H1 (cell line): ENCODE measurements around the gene ENOX2. TPM values are rescaled to one million over a fixed set of nuclear protein-coding genes. Genes with fewer than 3 reads are reported as not detected.

Experiments used
- CTCF ChIA-PET: fragments of 300-600 bp; sonication (Branson Sonifier 250); formaldehyde crosslinking; loops from one replicate; lab custom pipeline; 2021; ENCODE audit not compliant: partially characterized antibody; lab: Charles Lee
- POLR2A ChIA-PET: fragments of 300-600 bp; sonication (Branson Sonifier 250); formaldehyde crosslinking; loops from one replicate; lab custom pipeline; 2021; ENCODE audit warnings: inconsistent platforms; ENCODE audit not compliant: partially characterized antibody; lab: Charles Lee
- DNase-seq, 2 experiments: peaks; one replicate each; pipeline versions ENCODE4 v3.0.0 to v3.0.0-alpha.2; 2010 to 2022; ENCODE audit warnings: low spot score in 2 of 2, low read depth in 1 of 2, mixed read lengths in 1 of 2
- FAIRE-seq: peaks from 2 replicates; lab custom pipeline; 2011; peaks lifted over from hg19 to GRCh38; lab: Jason Lieb, UNC
- H2AFZ ChIP-seq: 2 replicates; pipeline ENCODE4 v1.8.1; 2012; ENCODE audit warnings: low read length, inconsistent platforms
- H2AK5ac ChIP-seq: 2 replicates; pipeline ENCODE4 v1.6.1; 2013; ENCODE audit warnings: low read depth, low read length
- H2BK120ac ChIP-seq: replicated peaks from 2 replicates; pipeline ENCODE3; 2013; ENCODE audit warnings: low read depth, low read length, inconsistent platforms
- H2BK12ac ChIP-seq: 2 replicates; pipeline ENCODE4 v1.6.1; 2013; ENCODE audit warnings: low read depth, low read length
- H2BK15ac ChIP-seq: 2 replicates; pipeline ENCODE4 v1.6.1; 2013; ENCODE audit warnings: low read length
- H2BK20ac ChIP-seq: 2 replicates; pipeline ENCODE4 v1.6.1; 2013; ENCODE audit warnings: low read length
- H2BK5ac ChIP-seq: 2 replicates; pipeline ENCODE4 v1.6.1; 2013; ENCODE audit warnings: low read depth, low read length
- H3K14ac ChIP-seq: 2 replicates; pipeline ENCODE4 v1.6.1; 2013; ENCODE audit warnings: inconsistent platforms; ENCODE audit not compliant: insufficient read length
- H3K18ac ChIP-seq: 2 replicates; pipeline ENCODE4 v1.6.1; 2013; ENCODE audit warnings: low read length; ENCODE audit errors: extremely low read depth
- H3K23ac ChIP-seq: 2 replicates; pipeline ENCODE4 v1.6.1; 2013; ENCODE audit warnings: inconsistent platforms; ENCODE audit not compliant: insufficient read length
- H3K23me2 ChIP-seq: 2 replicates; pipeline ENCODE4 v1.6.1; 2013; ENCODE audit warnings: low read depth, low read length
- H3K27ac ChIP-seq: 2 replicates; pipeline ENCODE4 v1.6.1; 2011; ENCODE audit warnings: low read depth, low read length, inconsistent platforms
- H3K27me3 ChIP-seq, 4 experiments: replicated peaks in 1 of 4; 1 replicate in 1 of 4; 2 replicates in 3 of 4; pipeline versions ENCODE4 v1.6.1 to v1.8.1; 2011 to 2013; ENCODE audit warnings: low read length in 3 of 4, mild to moderate bottlenecking in 3 of 4, inconsistent platforms in 2 of 4, mixed read lengths in 2 of 4, moderate library complexity in 1 of 4; ENCODE audit not compliant: control insufficient read depth in 3 of 4, insufficient read depth in 3 of 4; ENCODE audit errors: extremely low read depth in 1 of 4
- H3K36me3 ChIP-seq, 4 experiments: 2 replicates each; pipeline versions ENCODE4 v1.6.1 to v1.8.1; 2011 to 2013; ENCODE audit warnings: mild to moderate bottlenecking in 4 of 4, low read length in 3 of 4, moderate library complexity in 2 of 4, control low read depth in 1 of 4, inconsistent platforms in 1 of 4; ENCODE audit not compliant: insufficient read depth in 4 of 4, control insufficient read depth in 2 of 4
- H3K4ac ChIP-seq: replicated peaks from 2 replicates; pipeline ENCODE3; 2013; ENCODE audit warnings: low read length, low read depth, mixed read lengths, inconsistent platforms; ENCODE audit not compliant: insufficient read length
- H3K4me1 ChIP-seq, 4 experiments: replicated peaks in 1 of 4; 1 replicate in 1 of 4; 2 replicates in 3 of 4; pipeline versions ENCODE4 v1.6.1 to v1.8.1; 2011 to 2013; ENCODE audit warnings: low read length in 3 of 4, inconsistent platforms in 2 of 4, mixed read lengths in 1 of 4; ENCODE audit not compliant: insufficient read depth in 4 of 4, control insufficient read depth in 3 of 4
- H3K4me2 ChIP-seq, 2 experiments: 2 replicates each; pipeline versions ENCODE4 v1.6.1 to v1.8.1; 2011 to 2013; ENCODE audit warnings: low read depth in 2 of 2, low read length in 2 of 2, control low read depth in 1 of 2, inconsistent platforms in 1 of 2, mild to moderate bottlenecking in 1 of 2; ENCODE audit not compliant: insufficient read depth in 1 of 2
- H3K4me3 ChIP-seq, 4 experiments: fragments of 200-600, 300-600 bp in 1 of 4; sonication (generic), shearing (Covaris generic), sonication (Bioruptor Twin) in 1 of 4; 2 replicates each; pipeline versions ENCODE4 v1.5.1 to v1.8.1; 2011 to 2016; ENCODE audit warnings: low read length in 4 of 4, low read depth in 3 of 4, control low read depth in 2 of 4, inconsistent platforms in 2 of 4, mild to moderate bottlenecking in 2 of 4, mixed read lengths in 1 of 4, moderate library complexity in 1 of 4; ENCODE audit not compliant: insufficient read depth in 2 of 4; ENCODE audit errors: extremely low read depth in 1 of 4
- H3K56ac ChIP-seq: replicated peaks from 2 replicates; pipeline ENCODE3; 2013; ENCODE audit warnings: low read depth, mild to moderate bottlenecking, mixed read lengths, low read length, inconsistent platforms; ENCODE audit not compliant: insufficient read length
- H3K79me1 ChIP-seq: 2 replicates; pipeline ENCODE4 v1.6.1; 2013; ENCODE audit warnings: low read depth, low read length, control low read depth
- H3K79me2 ChIP-seq, 2 experiments: 2 replicates each; pipeline versions ENCODE4 v1.6.1 to v1.8.1; 2012 to 2013; ENCODE audit warnings: low read length in 2 of 2, mild to moderate bottlenecking in 2 of 2, inconsistent platforms in 1 of 2; ENCODE audit not compliant: insufficient read depth in 2 of 2, control insufficient read depth in 1 of 2
- H3K9ac ChIP-seq, 4 experiments: replicated peaks in 1 of 4; 1 replicate in 1 of 4; 2 replicates in 3 of 4; pipeline versions ENCODE4 v1.6.1 to v1.8.1; 2011 to 2013; ENCODE audit warnings: low read depth in 3 of 4, low read length in 3 of 4, control low read depth in 2 of 4, mild to moderate bottlenecking in 2 of 4, moderate library complexity in 2 of 4, inconsistent platforms in 1 of 4; ENCODE audit errors: extremely low read depth in 1 of 4
- H3K9me3 ChIP-seq, 2 experiments: 2 replicates each; pipeline versions ENCODE4 v1.6.1 to v1.8.1; 2012 to 2013; ENCODE audit warnings: mild to moderate bottlenecking in 2 of 2, moderate library complexity in 2 of 2, control low read depth in 1 of 2, inconsistent platforms in 1 of 2, low read depth in 1 of 2, low read length in 1 of 2, mixed read lengths in 1 of 2; ENCODE audit not compliant: insufficient read depth in 2 of 2
- H4K20me1 ChIP-seq, 2 experiments: replicated peaks in 1 of 2; 2 replicates each; pipeline versions ENCODE3 to v1.8.1; 2011 to 2013; ENCODE audit warnings: inconsistent platforms in 2 of 2, low read length in 2 of 2, mild to moderate bottlenecking in 1 of 2; ENCODE audit not compliant: insufficient read depth in 2 of 2, control insufficient read depth in 1 of 2
- H4K5ac ChIP-seq: 2 replicates; pipeline ENCODE4 v1.6.1; 2013; ENCODE audit warnings: low read length, low read depth, mixed read lengths, inconsistent platforms; ENCODE audit not compliant: insufficient read length
- H4K8ac ChIP-seq: 2 replicates; pipeline ENCODE4 v1.8.0; 2013; ENCODE audit warnings: mild to moderate bottlenecking, moderate library complexity, low read length, inconsistent platforms; ENCODE audit not compliant: insufficient read depth; ENCODE audit errors: extremely low read depth
- H4K91ac ChIP-seq: replicated peaks from 2 replicates; pipeline ENCODE3; 2013; ENCODE audit warnings: low read length, mixed read lengths, inconsistent platforms; ENCODE audit not compliant: insufficient read length
- BACH1 ChIP-seq: IDR thresholded peaks from 2 replicates; pipeline ENCODE4 v1.6.1; 2012; ENCODE audit warnings: low read length, improper control_type of control experiment
- CHD2 ChIP-seq: IDR thresholded peaks from 2 replicates; pipeline ENCODE4 v1.6.1; 2012; ENCODE audit warnings: low read length, improper control_type of control experiment
- E2F6 ChIP-seq: IDR thresholded peaks from 2 replicates; pipeline ENCODE4 v1.6.1; 2012; ENCODE audit warnings: inconsistent platforms
- FOSL1 ChIP-seq: IDR thresholded peaks from 2 replicates; pipeline ENCODE4 v1.6.1; 2011; ENCODE audit warnings: mild to moderate bottlenecking, low read depth, low read length, moderate library complexity; ENCODE audit not compliant: insufficient read depth
- MAFK ChIP-seq: IDR thresholded peaks from 2 replicates; pipeline ENCODE4 v1.6.1; 2012; ENCODE audit warnings: low read depth, mild to moderate bottlenecking, improper control_type of control experiment, low read length
- RAD21 ChIP-seq, 2 experiments: IDR thresholded peaks in 1 of 2; conservative IDR thresholded peaks in 1 of 2; 2 replicates each; pipeline ENCODE4 v1.6.1; 2011; ENCODE audit warnings: low read depth in 2 of 2, low read length in 2 of 2, improper control_type of control experiment in 1 of 2, inconsistent platforms in 1 of 2, mild to moderate bottlenecking in 1 of 2, moderate library complexity in 1 of 2
- SIN3A ChIP-seq, 2 experiments: IDR thresholded peaks in 1 of 2; conservative IDR thresholded peaks in 1 of 2; 2 replicates each; pipeline ENCODE4 v1.6.1; 2011 to 2012; ENCODE audit warnings: low read length in 2 of 2, improper control_type of control experiment in 1 of 2, low read depth in 1 of 2, mild to moderate bottlenecking in 1 of 2
- SIX5 ChIP-seq: IDR thresholded peaks from 2 replicates; pipeline ENCODE4 v1.6.1; 2011; ENCODE audit warnings: mild to moderate bottlenecking, low read depth, low read length
- TAF7 ChIP-seq: optimal IDR thresholded peaks from 2 replicates; pipeline ENCODE3; 2011; ENCODE audit warnings: low read depth, mild to moderate bottlenecking, inconsistent platforms, low read length, moderate library complexity, borderline replicate concordance
- USF2 ChIP-seq: IDR thresholded peaks from 2 replicates; pipeline ENCODE4 v1.6.1; 2011; ENCODE audit warnings: low read length, improper control_type of control experiment
- ZNF274 ChIP-seq: IDR thresholded peaks from 2 replicates; pipeline ENCODE4 v1.7.0; 2012; ENCODE audit warnings: low read length, borderline replicate concordance; ENCODE audit errors: extremely low read depth
- WGBS, 2 experiments: shearing (Covaris generic) in 1 of 2; methylation state at CpG; one replicate each; pipeline versions ENCODE4 v1.1.6 to v1.1.7; 2013 to 2015; ENCODE audit warnings: low lambda C conversion rate in 2 of 2, mixed read lengths in 2 of 2, inconsistent platforms in 1 of 2, low coverage in 1 of 2, missing lambda C conversion rate in 1 of 2; ENCODE audit not compliant: insufficient replicate concordance in 2 of 2, insufficient coverage in 1 of 2, insufficient read length in 1 of 2; ENCODE audit errors: extremely low coverage in 1 of 2, missing lambda C conversion rate in 1 of 2; 5-methylcytosine and 5-hydroxymethylcytosine counted together
- polyA plus RNA-seq, 7 experiments: library from polyadenylated mRNA; depleted of rRNA in 3 of 7; stranded (reverse) in 5 of 7; unstranded in 2 of 7; fragments of >200 nt in 5 of 7; fragments of 200-250 nt in 2 of 7; gene quantifications; 1 replicate in 5 of 7; 2 replicates in 1 of 7; 4 replicates in 1 of 7; pipeline versions ENCODE4 v1.2.1 to v1.2.3, GENCODE V29; 2011 to 2013; ENCODE audit warnings: missing spikeins in 2 of 7, mixed read lengths in 2 of 7
- total RNA-seq: library from RNA; stranded (reverse); fragmentation: NEBNext Ultra II Directional; extraction: Animal tissue kit (Norgen Biotek cat#: 25700); gene quantifications from 2 replicates; pipeline ENCODE4 v1.2.1, GENCODE V29; 2021
- TF ChIP-seq, protein P1 (sequence below): IDR thresholded peaks from 2 replicates; pipeline ENCODE4 v1.6.1; 2011; ENCODE audit warnings: low read depth, mild to moderate bottlenecking, low read length; ENCODE audit not compliant: insufficient read depth

The ENOX2 gene
- total and polyA plus RNA-seq, 2 of the 8 experiments (the other 6 are each of a cell fraction or from before 2014, with no cell fraction given) = 4.5 to 12.3 TPM

DNA sequence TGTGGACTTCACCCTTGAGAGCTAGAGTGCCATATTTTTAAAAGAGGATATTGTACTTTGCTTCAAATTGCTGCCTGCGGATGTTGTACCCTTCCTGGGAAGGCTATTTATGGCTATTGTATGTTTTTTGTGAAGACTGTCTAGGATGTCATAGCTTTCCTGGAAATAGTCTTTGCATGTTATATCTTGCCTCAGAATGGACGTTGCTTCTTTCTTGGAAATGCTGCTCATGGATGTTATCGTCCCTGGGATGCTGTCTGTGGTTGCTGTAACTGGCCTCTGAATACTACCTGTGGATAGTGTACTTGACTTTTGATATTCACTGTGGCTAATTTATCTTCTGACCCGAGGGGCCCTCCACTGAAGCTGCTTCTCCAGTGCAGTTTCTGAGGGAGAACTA lies 146.8 kb downstream of the ENOX2 start:
- Histone ChIP-seq H2AK5ac (no peak overlapping the region), H3K4me2 (no peak overlapping the region), H2BK12ac (no peak overlapping the region), H3K36me3 (no peaks in the 10 kb centered on the region), H2BK5ac (no peak overlapping the region), H3K14ac (no peak overlapping the region), H2BK120ac (no peak overlapping the region), H2AFZ (no peak overlapping the region), H3K56ac (no peak overlapping the region), H4K5ac (no peak overlapping the region), H3K27me3 (no peaks in the 10 kb centered on the region), H2BK15ac (no peak overlapping the region), H3K23ac (no peak overlapping the region), H3K79me2 (no peaks in the 10 kb centered on the region), H2BK20ac (no peak overlapping the region), H3K4me3 (no peak overlapping the region), H4K8ac (no peak overlapping the region), H4K20me1 (no peaks in the 10 kb centered on the region), H3K4me1 (no peaks in the 10 kb centered on the region), H3K27ac (no peak overlapping the region), H3K23me2 (no peaks in the 10 kb centered on the region), H3K79me1 (no peaks in the 10 kb centered on the region), H3K18ac (no peak overlapping the region), H3K9me3 (no peaks in the 10 kb centered on the region), H3K4ac (no peak overlapping the region), H3K9ac (no peak overlapping the region), H4K91ac (no peak overlapping the region)
- DNase-seq = no peak
- no peak for FAIRE-seq
- POLR2A ChIA-PET = no interaction called here
- WGBS, 2 experiments = 84% methylated on average over 4 of the region's 4 CpGs; no CpG with 5 or more reads in 1 of the 2 experiments
- CTCF ChIA-PET = no interaction called here
- no peak for TF ChIP-seq ZNF274
- no peak for TF ChIP-seq SIX5
- no peak for TF ChIP-seq SIN3A (conservative IDR thresholded peaks at IDR 0.05 in 1 of 2, IDR thresholded peaks at IDR 0.05 in 1 of 2; ENCODE audit: low read depth in 1 of 2, low read length in 2 of 2)
- TF ChIP-seq E2F6 = no peak
- no peak for TF ChIP-seq MAFK
- TF ChIP-seq BACH1 = no peak
- TF ChIP-seq RAD21 (IDR thresholded peaks at IDR 0.05 in 1 of 2, conservative IDR thresholded peaks at IDR 0.05 in 1 of 2; ENCODE audit: low read depth in 2 of 2, low read length in 2 of 2) = no peak
- no peak for TF ChIP-seq CHD2
- no peak for TF ChIP-seq USF2
- TF ChIP-seq, protein P1, sequence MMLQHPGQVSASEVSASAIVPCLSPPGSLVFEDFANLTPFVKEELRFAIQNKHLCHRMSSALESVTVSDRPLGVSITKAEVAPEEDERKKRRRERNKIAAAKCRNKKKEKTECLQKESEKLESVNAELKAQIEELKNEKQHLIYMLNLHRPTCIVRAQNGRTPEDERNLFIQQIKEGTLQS = no peak
- TF ChIP-seq FOSL1 = no peak
- TF ChIP-seq TAF7 = no peak
